ENCODE data around the gene CLCN4.

GRCh38 chrX:10155137-10155536 lies 1.6 kb upstream of the CLCN4 start:
- TF ChIP-seq CTCF (IDR thresholded peaks at IDR 0.05) = no peak
- no peak for TF ChIP-seq ZFX (IDR thresholded peaks at IDR 0.05; ENCODE audit: borderline replicate concordance)

Data from 22Rv1 (cell line).